K562 (cell line): Measurements from ENCODE around the gene LZTR1. TPM values are rescaled to one million over a fixed set of nuclear protein-coding genes. Genes with fewer than 3 reads are reported as not detected.

ENCODE experiments used
- ATAC-seq: fragments of 200-7000 bp; cut with Tn5 transposase; 3 replicates; pipeline ENCODE4 v1.9.1; 2020; ENCODE audit warnings: moderate library complexity
- BruUV-seq: library from RNA; stranded (reverse); fragments of 400-500 nt; replicated peaks from 2 replicates; lab custom pipeline; 2021; lab: Mats Ljungman, UMichigan
- CTCF ChIA-PET: fragments of 300-600 bp; formaldehyde crosslinking; extraction: SDS; loops from one replicate; lab custom pipeline; 2021; ENCODE audit warnings: low intra/inter-chr PET ratio; lab: Yijun Ruan, JAX
- POLR2A ChIA-PET: fragments of 300-600, 350-650 bp; sonication (Branson Sonifier 250); formaldehyde crosslinking; extraction: SDS; loops from one replicate; lab custom pipeline; 2021; ENCODE audit warnings: antibody characterized with exemption, inconsistent platforms; lab: Yijun Ruan, JAX
- DNase-seq, 4 experiments: peaks; one replicate each; pipeline versions ENCODE4 v3.0.0 to v3.0.0-alpha.2; 2011 to 2018; ENCODE audit warnings: low spot score in 3 of 4, mixed read lengths in 3 of 4; ENCODE audit errors: extremely low read depth in 1 of 4
- FAIRE-seq: peaks from 2 replicates; lab custom pipeline; 2011; peaks lifted over from hg19 to GRCh38; lab: Jason Lieb, UNC
- H2AFZ ChIP-seq: 2 replicates; pipeline ENCODE4 v1.6.0; 2011; ENCODE audit warnings: low read depth, low read length, control low read depth, inconsistent platforms
- H3K27ac ChIP-seq: fragments of 200-600 bp; 3 replicates; pipeline ENCODE4 v1.8.0; 2011; ENCODE audit warnings: low read depth, mild to moderate bottlenecking, control low read depth, inconsistent platforms, low read length, moderate library complexity, mixed read lengths; ENCODE audit errors: extremely low read depth
- H3K27me3 ChIP-seq, 2 experiments: fragments of 300-600 bp in 1 of 2; 2 replicates in 1 of 2; 3 replicates in 1 of 2; pipeline versions ENCODE4 v1.6.0 to v1.8.0; 2011; ENCODE audit warnings: inconsistent platforms in 2 of 2, low read length in 2 of 2, mild to moderate bottlenecking in 1 of 2, mixed read lengths in 1 of 2, moderate library complexity in 1 of 2; ENCODE audit not compliant: control insufficient read depth in 2 of 2, insufficient read depth in 2 of 2
- H3K36me3 ChIP-seq: fragments of 300-600 bp; 3 replicates; pipeline ENCODE4 v1.8.0; 2011; ENCODE audit warnings: mild to moderate bottlenecking, low read length, inconsistent platforms; ENCODE audit not compliant: control insufficient read depth, insufficient read depth
- H3K4me1 ChIP-seq, 2 experiments: fragments of 200-600 bp in 1 of 2; replicated peaks in 1 of 2; 2 replicates in 1 of 2; 3 replicates in 1 of 2; pipeline versions ENCODE4 v1.5.1 to v1.8.0; 2011; ENCODE audit warnings: inconsistent platforms in 2 of 2, low read length in 2 of 2, mild to moderate bottlenecking in 1 of 2, mixed read lengths in 1 of 2, moderate library complexity in 1 of 2; ENCODE audit not compliant: control insufficient read depth in 2 of 2, insufficient read depth in 2 of 2
- H3K4me2 ChIP-seq: 2 replicates; pipeline ENCODE4 v1.6.1; 2011; ENCODE audit warnings: low read length, control low read depth, inconsistent platforms, mixed read lengths; ENCODE audit not compliant: insufficient read depth
- H3K4me3 ChIP-seq: fragments of 200-600 bp; sonication (generic), shearing (Covaris generic); 2 replicates; pipeline ENCODE4 v1.5.1; 2016; ENCODE audit warnings: control low read depth, inconsistent platforms
- H3K79me2 ChIP-seq: fragments of 200-600 bp; 3 replicates; pipeline ENCODE4 v1.8.0; 2011; ENCODE audit warnings: low read length, inconsistent platforms; ENCODE audit not compliant: control insufficient read depth, insufficient read depth
- H3K9ac ChIP-seq, 2 experiments: 2 replicates each; pipeline versions ENCODE4 v1.6.0 to v1.6.1; 2011; ENCODE audit warnings: low read depth in 2 of 2, low read length in 2 of 2, control low read depth in 1 of 2, inconsistent platforms in 1 of 2, mild to moderate bottlenecking in 1 of 2, mixed read lengths in 1 of 2; ENCODE audit not compliant: insufficient read depth in 1 of 2
- H3K9me1 ChIP-seq: one replicate; pipeline ENCODE4 v1.6.0; 2011; ENCODE audit warnings: inconsistent platforms, mild to moderate bottlenecking, low read length, moderate library complexity; ENCODE audit not compliant: control insufficient read depth, insufficient read depth
- H3K9me3 ChIP-seq: replicated peaks from 2 replicates; pipeline ENCODE4 v1.5.1; 2011; ENCODE audit warnings: low read depth, low read length, inconsistent platforms; ENCODE audit not compliant: control insufficient read depth, insufficient read depth
- H4K20me1 ChIP-seq: replicated peaks from 2 replicates; pipeline ENCODE4 v1.6.1; 2011; ENCODE audit warnings: low read length, inconsistent platforms, mixed read lengths; ENCODE audit not compliant: control insufficient read depth, insufficient read depth
- CBX3 ChIP-seq, 2 experiments: IDR thresholded peaks; 1 replicate in 1 of 2; 2 replicates in 1 of 2; pipeline ENCODE4 v1.6.1; 2012; ENCODE audit warnings: inconsistent platforms in 2 of 2, low read length in 2 of 2, borderline replicate concordance in 1 of 2, control low read depth in 1 of 2
- ELF2 ChIP-seq: fragments of 250-450 bp; sonication (Bioruptor Pico); IDR thresholded peaks from 2 replicates; pipeline ENCODE4 v1.5.0; 2021; ENCODE audit warnings: mild to moderate bottlenecking
- FOXA3 ChIP-seq, 2 experiments: fragments of 450-650 bp in 1 of 2; sonication (generic) in 1 of 2; formaldehyde crosslinking; IDR thresholded peaks in 1 of 2; conservative IDR thresholded peaks in 1 of 2; 2 replicates each; pipeline versions ENCODE4 v1.4.0 to v1.8.0; 2020 to 2022; ENCODE audit warnings: mild to moderate bottlenecking in 2 of 2, missing genetic modification reagents in 1 of 2
- KDM5B ChIP-seq: fragments of 200-600 bp; sonication (generic); IDR thresholded peaks from 2 replicates; pipeline ENCODE4 v1.6.1; 2012; ENCODE audit warnings: low read depth, mild to moderate bottlenecking, moderate library complexity, low read length, control low read depth, inconsistent platforms; ENCODE audit not compliant: insufficient replicate concordance
- POLR2G ChIP-seq: fragments of 200-400 bp; formaldehyde crosslinking; IDR thresholded peaks from 2 replicates; pipeline ENCODE4 v1.6.1; 2017; ENCODE audit warnings: low read depth, mild to moderate bottlenecking, antibody characterized with exemption, low read length, moderate library complexity
- YY1 ChIP-seq, 3 experiments: IDR thresholded peaks; 2 replicates each; pipeline ENCODE4 v1.6.1; 2011; ENCODE audit warnings: low read length in 2 of 3, mild to moderate bottlenecking in 2 of 3, moderate library complexity in 2 of 3, borderline replicate concordance in 1 of 3, control low read depth in 1 of 3, low read depth in 1 of 3; ENCODE audit not compliant: insufficient read depth in 3 of 3, insufficient replicate concordance in 2 of 3, control insufficient read depth in 1 of 3, insufficient read length in 1 of 3; ENCODE audit errors: extremely low read depth in 1 of 3
- WGBS: fragments of 100-300 bp; shearing (Covaris generic); methylation state at CpG from one replicate; pipeline ENCODE4 v1.1.6; 2016; ENCODE audit warnings: low coverage, mixed read lengths; ENCODE audit not compliant: insufficient coverage; ENCODE audit errors: missing lambda C conversion rate; 5-methylcytosine and 5-hydroxymethylcytosine counted together
- in situ Hi-C: fragments of 300-500 bp; cut with MboI; formaldehyde crosslinking; loops from 4 replicates; pipeline ENCODE4 v1.15.0; 2018; ENCODE audit warnings: inconsistent platforms, mixed read lengths
- intact Hi-C: fragments of 100-400 bp; cut with micrococcal nuclease; formaldehyde crosslinking; loops from 2 replicates; pipeline ENCODE4 v1.14.2; 2022
- polyA plus RNA-seq, 8 experiments: library from polyadenylated mRNA; depleted of rRNA in 4 of 8; stranded (reverse) in 5 of 8; unstranded in 3 of 8; fragments of >200 nt; fragmentation: Nextera tagmentation in 2 of 8; fragmentation: Illumina TruSeq in 1 of 8; extraction: Ambion mirVana in 2 of 8; extraction: Trizol in 1 of 8; gene quantifications; 2 replicates each; pipeline versions ENCODE4 v1.2.1 to v1.2.3, GENCODE V29; 2011 to 2014; ENCODE audit warnings: inconsistent platforms in 1 of 8, missing spikeins in 1 of 8
- total RNA-seq, 7 experiments: library from RNA; depleted of rRNA in 6 of 7; stranded (reverse); fragments of >200 nt in 6 of 7; fragmentation: Illumina TruSeq in 2 of 7; extraction: Trizol in 2 of 7; gene quantifications; 2 replicates each; pipeline versions ENCODE4 v1.2.1 to v1.2.3, GENCODE V29; 2011 to 2021; ENCODE audit warnings: low replicate concordance in 1 of 7
- TF ChIP-seq, protein P1 (sequence below): fragments of 250-450 bp; sonication (Bioruptor Pico); IDR thresholded peaks from 2 replicates; pipeline ENCODE4 v1.9.0; 2021; ENCODE audit warnings: mild to moderate bottlenecking, inconsistent platforms
- TF ChIP-seq, protein P2 (sequence below): conservative IDR thresholded peaks from 2 replicates; pipeline ENCODE4 v1.6.1; 2011; ENCODE audit warnings: low read depth, mild to moderate bottlenecking, low read length; ENCODE audit not compliant: control insufficient read depth
- TF ChIP-seq, protein P3 (sequence below): sonication (generic); formaldehyde crosslinking; IDR thresholded peaks from 2 replicates; pipeline ENCODE4 v1.8.0; 2022; ENCODE audit warnings: mild to moderate bottlenecking, missing genetic modification reagents

The LZTR1 gene
- total and polyA plus RNA-seq, 9 of the 15 experiments (the other 6 are each of a cell fraction or from before 2014, with no cell fraction given): 2.2 to 135 (median 63.0) TPM

DNA sequence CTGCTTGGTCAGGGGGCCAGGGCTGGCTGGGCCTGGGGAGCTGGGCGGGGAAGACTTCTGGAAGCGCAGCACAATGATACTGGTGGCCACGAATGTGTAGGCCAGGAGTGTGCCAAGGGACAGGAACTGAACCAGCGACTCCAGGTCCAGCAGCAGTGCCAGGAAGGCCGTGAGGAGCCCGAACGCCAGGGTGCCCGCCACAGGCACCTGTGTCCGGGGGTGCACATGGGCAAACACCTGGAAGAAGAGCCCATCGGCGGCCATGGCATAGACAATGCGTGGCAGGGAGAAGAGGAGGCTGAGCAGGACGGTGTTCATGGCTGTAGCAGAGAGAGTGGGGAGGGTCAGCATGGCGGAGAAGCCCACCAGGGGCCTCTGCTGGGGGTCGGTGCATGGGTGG lies 47.9 kb downstream of the LZTR1 start:
- no peaks in the 10 kb centered on the region for H3K36me3 ChIP-seq
- H4K20me1 ChIP-seq: peaks cover 50% of the 10 kb centered on the region
- peak overlapping the region in 1 of 2 experiments; percentile 54; a peak in 2 of 4 replicates for H3K9ac ChIP-seq
- no peak overlapping the region for H3K4me2 ChIP-seq
- no peak overlapping the region for H3K27ac ChIP-seq
- no TSS peak for BruUV-seq
- H3K9me3 ChIP-seq: no peaks in the 10 kb centered on the region
- CTCF ChIA-PET: no interaction called here
- POLR2A ChIA-PET: interaction anchor here (1.2 to 10.2 kb wide), 4 partner anchors 12 to 109 kb away, joined by 3 to 120 read pairs (median 50); partner anchors contain the start of genes LRRC74B and P2RX6
- peaks cover 45 to 83% of the 10 kb centered on the region in 2 experiments; a peak in 4 of 5 replicates for H3K27me3 ChIP-seq
- 4% methylated on average over 15 of the region's 15 CpGs for WGBS
- intact Hi-C loops (loop anchor here (2.0 kb wide), 1 partner anchor 15 kb away; the partner anchor contains the start of gene LRRC74B), in situ Hi-C loops (no loop called here)
- FAIRE-seq: no peak
- peaks cover 4% of the 10 kb centered on the region for H3K9me1 ChIP-seq
- no peak overlapping the region for H3K4me3 ChIP-seq
- no peaks in the 10 kb centered on the region for H3K79me2 ChIP-seq
- no peak for DNase-seq
- H3K4me1 ChIP-seq: peaks cover 0 to 58% of the 10 kb centered on the region in 2 experiments; a peak in 4 of 5 replicates
- no peak for ATAC-seq
- H2AFZ ChIP-seq: no peak overlapping the region
- TF ChIP-seq CBX3 (IDR thresholded peaks at IDR 0.05; ENCODE audit: borderline replicate concordance in 1 of 2, low read length in 2 of 2) (peak in 1 of 2 experiments; percentile 41; a peak in 1 of 3 replicates), KDM5B (peak; percentile 12), YY1 (IDR thresholded peaks at IDR 0.05; ENCODE audit: borderline replicate concordance in 1 of 3, control insufficient read depth in 1 of 3, extremely low read depth in 1 of 3, insufficient read depth in 3 of 3, insufficient read length in 1 of 3, insufficient replicate concordance in 2 of 3, low read depth in 1 of 3, low read length in 2 of 3) (peak in 1 of 3 experiments; percentile 9), FOXA3 (CRISPR knock-in tag; conservative IDR thresholded peaks at IDR 0.05 in 1 of 2, IDR thresholded peaks at IDR 0.05 in 1 of 2) (0 out of 4 replicates have a peak, but pooled peaks of 1 of the 2 experiments have one; percentile 12), ELF2 (CRISPR knock-in tag) (peak; percentile 48; the same call in 1 of the 2 replicates), POLR2G (peak; percentile 45; the same call in 1 of the 2 replicates)
- TF ChIP-seq, protein P1, sequence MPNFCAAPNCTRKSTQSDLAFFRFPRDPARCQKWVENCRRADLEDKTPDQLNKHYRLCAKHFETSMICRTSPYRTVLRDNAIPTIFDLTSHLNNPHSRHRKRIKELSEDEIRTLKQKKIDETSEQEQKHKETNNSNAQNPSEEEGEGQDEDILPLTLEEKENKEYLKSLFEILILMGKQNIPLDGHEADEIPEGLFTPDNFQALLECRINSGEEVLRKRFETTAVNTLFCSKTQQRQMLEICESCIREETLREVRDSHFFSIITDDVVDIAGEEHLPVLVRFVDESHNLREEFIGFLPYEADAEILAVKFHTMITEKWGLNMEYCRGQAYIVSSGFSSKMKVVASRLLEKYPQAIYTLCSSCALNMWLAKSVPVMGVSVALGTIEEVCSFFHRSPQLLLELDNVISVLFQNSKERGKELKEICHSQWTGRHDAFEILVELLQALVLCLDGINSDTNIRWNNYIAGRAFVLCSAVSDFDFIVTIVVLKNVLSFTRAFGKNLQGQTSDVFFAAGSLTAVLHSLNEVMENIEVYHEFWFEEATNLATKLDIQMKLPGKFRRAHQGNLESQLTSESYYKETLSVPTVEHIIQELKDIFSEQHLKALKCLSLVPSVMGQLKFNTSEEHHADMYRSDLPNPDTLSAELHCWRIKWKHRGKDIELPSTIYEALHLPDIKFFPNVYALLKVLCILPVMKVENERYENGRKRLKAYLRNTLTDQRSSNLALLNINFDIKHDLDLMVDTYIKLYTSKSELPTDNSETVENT (CRISPR knock-in tag): 0 out of 2 replicates have a peak, but pooled peaks have one; percentile 11
- TF ChIP-seq, protein P2, sequence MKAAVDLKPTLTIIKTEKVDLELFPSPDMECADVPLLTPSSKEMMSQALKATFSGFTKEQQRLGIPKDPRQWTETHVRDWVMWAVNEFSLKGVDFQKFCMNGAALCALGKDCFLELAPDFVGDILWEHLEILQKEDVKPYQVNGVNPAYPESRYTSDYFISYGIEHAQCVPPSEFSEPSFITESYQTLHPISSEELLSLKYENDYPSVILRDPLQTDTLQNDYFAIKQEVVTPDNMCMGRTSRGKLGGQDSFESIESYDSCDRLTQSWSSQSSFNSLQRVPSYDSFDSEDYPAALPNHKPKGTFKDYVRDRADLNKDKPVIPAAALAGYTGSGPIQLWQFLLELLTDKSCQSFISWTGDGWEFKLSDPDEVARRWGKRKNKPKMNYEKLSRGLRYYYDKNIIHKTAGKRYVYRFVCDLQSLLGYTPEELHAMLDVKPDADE: 0 out of 2 replicates have a peak, but pooled peaks have one; percentile 20
- TF ChIP-seq, protein P3, sequence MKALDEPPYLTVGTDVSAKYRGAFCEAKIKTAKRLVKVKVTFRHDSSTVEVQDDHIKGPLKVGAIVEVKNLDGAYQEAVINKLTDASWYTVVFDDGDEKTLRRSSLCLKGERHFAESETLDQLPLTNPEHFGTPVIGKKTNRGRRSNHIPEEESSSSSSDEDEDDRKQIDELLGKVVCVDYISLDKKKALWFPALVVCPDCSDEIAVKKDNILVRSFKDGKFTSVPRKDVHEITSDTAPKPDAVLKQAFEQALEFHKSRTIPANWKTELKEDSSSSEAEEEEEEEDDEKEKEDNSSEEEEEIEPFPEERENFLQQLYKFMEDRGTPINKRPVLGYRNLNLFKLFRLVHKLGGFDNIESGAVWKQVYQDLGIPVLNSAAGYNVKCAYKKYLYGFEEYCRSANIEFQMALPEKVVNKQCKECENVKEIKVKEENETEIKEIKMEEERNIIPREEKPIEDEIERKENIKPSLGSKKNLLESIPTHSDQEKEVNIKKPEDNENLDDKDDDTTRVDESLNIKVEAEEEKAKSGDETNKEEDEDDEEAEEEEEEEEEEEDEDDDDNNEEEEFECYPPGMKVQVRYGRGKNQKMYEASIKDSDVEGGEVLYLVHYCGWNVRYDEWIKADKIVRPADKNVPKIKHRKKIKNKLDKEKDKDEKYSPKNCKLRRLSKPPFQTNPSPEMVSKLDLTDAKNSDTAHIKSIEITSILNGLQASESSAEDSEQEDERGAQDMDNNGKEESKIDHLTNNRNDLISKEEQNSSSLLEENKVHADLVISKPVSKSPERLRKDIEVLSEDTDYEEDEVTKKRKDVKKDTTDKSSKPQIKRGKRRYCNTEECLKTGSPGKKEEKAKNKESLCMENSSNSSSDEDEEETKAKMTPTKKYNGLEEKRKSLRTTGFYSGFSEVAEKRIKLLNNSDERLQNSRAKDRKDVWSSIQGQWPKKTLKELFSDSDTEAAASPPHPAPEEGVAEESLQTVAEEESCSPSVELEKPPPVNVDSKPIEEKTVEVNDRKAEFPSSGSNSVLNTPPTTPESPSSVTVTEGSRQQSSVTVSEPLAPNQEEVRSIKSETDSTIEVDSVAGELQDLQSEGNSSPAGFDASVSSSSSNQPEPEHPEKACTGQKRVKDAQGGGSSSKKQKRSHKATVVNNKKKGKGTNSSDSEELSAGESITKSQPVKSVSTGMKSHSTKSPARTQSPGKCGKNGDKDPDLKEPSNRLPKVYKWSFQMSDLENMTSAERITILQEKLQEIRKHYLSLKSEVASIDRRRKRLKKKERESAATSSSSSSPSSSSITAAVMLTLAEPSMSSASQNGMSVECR (CRISPR knock-in tag): 0 out of 2 replicates have a peak, but pooled peaks have one; percentile 13
